Right ventricle myocardium inferior (tissue), 1 donor: ENCODE measurements around the gene CCR4. TPM values are rescaled to one million over a fixed set of nuclear protein-coding genes. Genes with fewer than 3 reads are reported as not detected.
"Not testable (repeated sequence)": the region's sequence is repeated elsewhere in the genome, so short reads cannot be mapped to it uniquely, and the experiment has no call there.

Source experiments
- ATAC-seq: fragments of 200-7000 bp; cut with Tn5 transposase; one replicate; pipeline ENCODE4 v1.9.1; 2020; ENCODE audit warnings: mild to moderate bottlenecking, moderate library complexity
- DNase-seq: peaks from one replicate; pipeline ENCODE4 v3.0.0; 2021; ENCODE audit errors: missing footprints
- intact Hi-C: fragments of 100-400 bp; cut with DNase I; formaldehyde crosslinking; loops from one replicate; pipeline ENCODE4 v1.11.0; 2022
- total RNA-seq: library from RNA; stranded (reverse); fragmentation: NEBNext Ultra II Directional; extraction: Animal tissue kit (Norgen Biotek cat#: 25700); gene quantifications from one replicate; pipeline ENCODE4 v1.2.1, GENCODE V29; 2021
- donor health status: DM: no; HTN: yes; CAD: no; lungs with severe emphysema.

The CCR4 gene
- total RNA-seq, 1 donor from 2014 or later = 0.08 TPM

DNA sequence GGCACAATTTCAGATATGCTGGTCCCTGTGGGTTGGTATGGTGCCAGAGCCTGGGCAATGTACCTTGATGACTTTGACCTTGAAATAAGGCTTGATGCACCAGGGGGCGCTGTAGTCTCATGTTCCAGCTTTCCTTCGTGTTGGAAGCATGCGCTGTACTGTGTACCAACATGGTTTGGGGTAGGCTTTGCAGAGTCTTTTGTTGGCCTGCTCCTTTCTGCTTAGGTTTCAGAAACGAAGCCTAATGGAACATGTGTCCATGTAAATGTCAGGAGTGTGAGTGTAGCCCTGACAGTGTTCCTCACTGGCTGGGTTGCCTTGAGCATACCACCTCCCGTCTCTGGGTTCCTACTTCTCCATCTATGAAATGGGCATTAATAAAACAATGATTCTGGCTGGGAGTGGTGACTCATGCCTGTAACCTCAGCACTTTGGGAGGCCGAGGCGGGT is 3.6 kb upstream of the CCR4 start:
- peak; percentile 76 for ATAC-seq
- intact Hi-C loops = loop anchor here (5.0 kb wide), 2 partner anchors 124 to 424 kb away; no protein-coding TSS in a partner anchor

DNA sequence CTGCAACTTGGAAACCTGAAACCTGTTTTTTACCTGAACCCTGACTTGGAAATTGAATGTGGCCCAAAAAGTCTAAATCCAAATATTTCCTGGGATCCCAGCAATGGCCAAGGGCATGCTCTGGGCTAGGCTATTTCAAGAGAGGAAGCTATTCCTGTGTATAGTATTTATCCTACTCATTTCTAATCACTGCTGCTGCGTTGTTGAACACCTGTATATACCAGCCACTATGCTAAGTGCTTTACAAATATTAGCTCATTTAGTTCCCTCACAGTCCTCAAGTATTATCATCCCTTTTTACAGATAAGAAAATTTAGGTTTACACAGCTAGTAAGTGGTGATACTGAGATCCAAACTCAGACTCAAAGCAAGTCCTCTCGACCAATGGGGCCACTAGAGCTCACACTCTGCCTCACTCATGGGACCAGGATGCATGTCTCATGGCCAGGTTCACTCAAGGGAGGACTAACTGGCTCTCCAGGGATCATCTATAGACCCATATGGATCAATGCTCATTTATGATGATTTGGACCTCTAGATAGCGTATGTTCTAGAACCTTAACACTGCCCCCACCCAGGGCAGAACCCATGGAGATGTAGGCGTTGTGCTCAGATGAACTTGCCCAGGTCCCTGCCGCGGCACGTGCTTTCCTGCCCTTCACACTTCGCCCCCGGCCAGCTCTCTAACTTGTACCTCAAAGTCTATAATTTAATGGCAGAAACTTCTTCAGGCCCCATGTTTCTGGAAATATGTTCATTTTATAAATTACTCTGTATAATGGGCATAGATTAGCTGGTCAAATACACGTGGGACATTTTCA is 2.6 kb upstream of the CCR4 start:
- ATAC-seq (no peak), DNase-seq (no peak)
- intact Hi-C loops = loop anchor here (5.0 kb wide), 2 partner anchors 123 to 423 kb away; no protein-coding TSS in a partner anchor

More for the DNA sequence above, 3.6 kb upstream of the CCR4 start:
- peak; percentile 85 for DNase-seq

DNA sequence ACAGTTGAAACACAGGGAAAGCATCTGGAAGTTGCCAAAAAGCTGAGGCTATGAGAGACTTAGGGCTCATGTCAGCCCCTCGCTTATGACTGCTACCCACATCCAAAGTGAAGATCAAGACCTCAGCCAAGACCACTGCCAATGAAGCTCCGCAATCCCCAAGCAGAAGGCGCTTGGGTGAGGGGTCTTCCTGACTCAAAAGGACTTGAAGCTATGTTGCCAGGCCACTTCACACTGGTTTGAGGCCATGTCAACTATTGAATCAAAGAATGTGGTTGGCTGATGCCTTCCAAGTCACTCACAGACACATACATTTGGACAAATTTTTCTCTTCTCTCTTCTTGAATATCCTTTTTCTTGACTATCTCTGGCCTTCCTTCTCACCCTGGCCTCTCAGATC is 928 bp upstream of the CCR4 start:
- ATAC-seq (no peak), DNase-seq (no peak)
- intact Hi-C loops = no loop called here

DNA sequence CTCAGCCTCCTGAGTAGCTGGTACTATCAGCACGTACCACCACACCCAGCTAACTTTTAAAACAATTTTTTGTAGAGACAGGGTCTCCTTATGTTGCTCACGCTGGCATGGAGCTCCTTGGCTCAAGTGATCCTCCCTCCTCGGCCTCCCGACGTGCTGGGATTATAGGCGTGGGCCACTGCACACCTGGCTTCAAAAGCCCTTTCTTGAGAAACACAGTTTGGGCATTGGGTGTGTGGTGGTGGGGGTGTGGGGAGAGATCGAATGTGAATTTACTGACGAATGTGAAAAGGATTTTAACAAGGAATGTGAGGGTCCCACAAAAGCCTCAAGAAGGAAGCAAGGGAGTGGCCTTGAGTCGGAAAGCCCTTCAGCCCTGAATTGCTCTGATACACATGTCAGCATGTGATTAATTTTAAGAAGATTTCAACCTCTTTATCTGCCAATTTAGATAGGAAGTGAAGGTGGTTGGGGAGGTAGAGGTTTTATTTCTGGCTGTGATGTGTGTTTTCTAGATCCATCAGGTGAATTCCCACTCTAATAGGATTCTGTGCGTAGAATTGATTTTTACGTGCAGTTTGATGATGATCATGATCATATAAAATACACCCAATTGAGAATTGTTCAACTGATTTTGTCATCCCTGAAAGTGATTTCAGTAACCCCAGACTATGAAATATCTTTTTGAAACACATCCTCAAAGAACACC is 1.1 kb downstream of the CCR4 start:
- DNase-seq = no peak
- intact Hi-C loops = no loop called here
- no peak for ATAC-seq

DNA sequence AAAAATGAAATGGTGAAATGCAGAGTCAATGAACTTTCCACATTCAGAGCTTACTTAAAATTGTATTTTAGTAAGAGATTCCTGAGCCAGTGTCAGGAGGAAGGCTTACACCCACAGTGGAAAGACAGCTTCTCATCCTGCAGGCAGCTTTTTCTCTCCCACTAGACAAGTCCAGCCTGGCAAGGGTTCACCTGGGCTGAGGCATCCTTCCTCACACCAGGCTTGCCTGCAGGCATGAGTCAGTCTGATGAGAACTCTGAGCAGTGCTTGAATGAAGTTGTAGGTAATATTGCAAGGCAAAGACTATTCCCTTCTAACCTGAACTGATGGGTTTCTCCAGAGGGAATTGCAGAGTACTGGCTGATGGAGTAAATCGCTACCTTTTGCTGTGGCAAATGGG is 3.1 kb downstream of the CCR4 start:
- intact Hi-C loops = no loop called here
- ATAC-seq (no peak), DNase-seq (no peak)

DNA sequence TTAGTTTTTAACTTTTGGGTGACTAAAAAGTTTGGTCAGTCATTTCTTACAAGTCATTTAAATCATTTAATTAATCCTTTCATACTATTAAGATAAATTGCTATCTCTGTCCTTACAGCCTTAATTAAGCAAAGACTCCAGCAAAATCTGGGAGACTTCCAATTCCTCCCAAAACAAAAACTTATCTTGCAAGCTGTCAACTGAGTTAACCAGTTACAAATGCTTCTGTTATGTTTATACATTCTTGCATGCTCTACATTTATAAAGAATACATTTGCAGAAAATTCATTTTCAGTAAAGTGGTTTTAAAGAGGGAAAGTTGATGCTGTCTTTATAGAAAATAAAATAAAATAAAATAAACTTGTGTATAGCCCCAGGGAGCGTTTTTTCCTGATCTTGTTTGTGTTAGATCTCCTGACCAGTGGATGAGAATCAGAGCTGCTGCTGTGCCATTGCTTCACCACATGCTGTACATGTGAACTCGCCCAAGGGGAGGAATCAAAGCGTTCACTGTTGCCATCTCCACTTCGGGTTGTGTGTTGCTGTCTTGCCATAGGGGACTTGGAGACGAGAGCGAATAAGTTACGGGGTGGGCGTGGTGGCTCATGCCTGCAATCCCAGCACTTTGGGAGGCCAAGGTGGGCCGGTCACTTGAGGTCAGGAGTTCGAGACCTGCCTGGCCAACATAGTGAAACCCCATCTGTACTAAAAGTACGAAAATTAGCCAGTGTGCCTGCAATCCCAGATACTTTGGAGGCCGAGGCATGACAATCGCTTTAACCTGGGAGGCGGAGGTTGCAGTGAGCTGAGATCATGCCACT is 5.5 kb downstream of the CCR4 start:
- intact Hi-C loops = no loop called here
- ATAC-seq (no peak), DNase-seq (no peak)

DNA sequence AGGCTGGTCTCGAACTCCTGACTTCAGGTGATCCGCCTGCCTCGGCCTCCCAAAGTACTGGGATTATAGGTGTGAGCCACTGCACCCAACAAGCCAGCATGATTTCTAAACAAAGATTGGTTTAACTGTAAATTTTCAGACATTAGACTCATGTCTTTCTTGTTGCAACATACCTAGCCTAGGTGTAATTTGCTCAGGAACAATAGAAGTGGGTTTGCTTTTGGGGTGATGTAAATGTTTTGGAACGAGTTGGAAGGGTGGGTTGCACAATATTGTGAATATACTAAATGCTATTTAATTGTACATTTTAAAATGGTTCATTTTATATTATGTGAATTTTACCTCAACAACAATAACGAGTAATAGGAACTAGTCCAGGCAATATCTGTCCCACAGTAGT is 7.1 kb downstream of the CCR4 start:
- intact Hi-C loops = no loop called here

DNA sequence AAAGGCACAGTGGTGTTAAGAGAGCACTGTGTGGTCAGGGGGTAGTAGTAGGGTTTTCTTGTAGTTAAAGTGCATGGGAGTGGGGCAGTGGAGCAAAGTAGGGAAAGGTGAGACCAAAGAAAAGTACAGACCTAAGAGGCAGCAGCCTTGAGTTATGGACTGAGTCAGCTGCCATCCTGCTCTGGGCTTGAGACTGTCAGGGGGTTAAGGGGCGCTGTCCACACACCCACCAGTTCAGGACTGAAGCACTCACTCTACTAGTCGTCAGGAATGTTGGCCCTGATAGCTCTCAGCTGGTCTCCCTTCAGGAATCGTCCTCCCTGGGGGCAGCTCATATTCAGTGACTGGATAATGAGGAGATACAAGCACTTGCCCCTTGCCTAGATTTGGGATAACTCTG is 7.9 kb downstream of the CCR4 start:
- intact Hi-C loops = no loop called here
- ATAC-seq (no peak), DNase-seq (no peak)

More for the DNA sequence above, 7.1 kb downstream of the CCR4 start:
- no peak for ATAC-seq
- no peak for DNase-seq

DNA sequence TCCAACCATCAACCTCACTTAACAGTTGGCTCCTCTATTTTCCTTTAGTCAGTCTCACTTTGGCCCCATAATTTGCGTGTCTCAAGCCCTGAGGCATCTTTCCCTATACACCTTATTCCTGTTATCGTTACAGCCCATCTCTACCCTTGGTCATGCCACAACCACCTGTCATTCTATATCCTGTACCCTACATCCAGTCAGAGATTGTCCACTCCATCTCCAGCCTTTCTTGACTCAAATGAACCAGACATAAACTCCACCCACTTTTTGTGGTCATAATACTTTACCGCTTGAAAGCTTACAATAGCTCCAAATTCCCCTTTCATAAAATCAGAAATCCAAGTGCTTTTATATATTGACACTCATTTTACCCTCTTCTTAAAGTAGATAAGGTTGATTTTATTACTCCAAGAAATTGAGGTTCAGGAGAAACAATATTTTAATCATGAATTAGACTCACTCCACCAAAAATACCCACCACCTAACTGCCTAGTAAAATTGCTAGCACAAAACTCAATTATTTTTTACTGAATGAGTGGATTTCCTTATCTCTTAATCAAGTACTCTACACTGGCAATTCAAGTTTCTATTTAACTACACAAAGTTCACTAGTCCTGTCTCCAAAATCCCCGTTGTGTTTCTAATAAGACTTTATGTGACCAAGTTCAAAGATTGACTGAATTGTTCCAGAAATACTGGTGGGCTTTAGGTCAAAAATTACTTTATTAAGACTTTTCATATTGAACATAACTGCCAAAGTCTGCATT is 9.1 kb downstream of the CCR4 start:
- ATAC-seq (no peak), DNase-seq (no peak)
- intact Hi-C loops = no loop called here

DNA sequence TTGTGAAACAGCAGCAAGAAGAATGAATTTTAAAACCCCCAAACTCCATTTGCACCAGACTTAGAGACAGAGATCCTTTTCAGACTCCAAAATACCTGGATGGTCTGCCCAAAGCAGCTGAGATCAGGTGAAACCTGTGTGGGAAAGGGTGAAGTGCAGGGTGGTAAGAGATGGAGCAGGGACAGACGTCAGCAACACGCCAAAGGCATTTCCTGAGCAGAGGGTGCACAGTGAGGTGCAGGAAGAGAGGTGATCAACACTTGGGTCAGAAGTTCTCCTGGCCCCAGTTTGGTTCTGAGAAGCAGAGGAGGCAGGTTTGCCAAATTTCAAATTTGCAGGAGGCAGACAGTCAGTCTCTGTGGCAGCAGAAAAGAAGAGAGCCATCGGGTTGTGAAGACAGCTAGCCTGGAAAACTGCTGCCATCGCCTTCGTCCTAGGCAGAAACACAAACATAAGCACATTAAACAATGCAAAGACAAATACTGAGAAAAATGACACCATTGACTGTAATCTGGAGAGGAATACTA is 9.8 kb downstream of the CCR4 start:
- intact Hi-C loops = no loop called here
- DNase-seq (no peak), ATAC-seq (no peak)

DNA sequence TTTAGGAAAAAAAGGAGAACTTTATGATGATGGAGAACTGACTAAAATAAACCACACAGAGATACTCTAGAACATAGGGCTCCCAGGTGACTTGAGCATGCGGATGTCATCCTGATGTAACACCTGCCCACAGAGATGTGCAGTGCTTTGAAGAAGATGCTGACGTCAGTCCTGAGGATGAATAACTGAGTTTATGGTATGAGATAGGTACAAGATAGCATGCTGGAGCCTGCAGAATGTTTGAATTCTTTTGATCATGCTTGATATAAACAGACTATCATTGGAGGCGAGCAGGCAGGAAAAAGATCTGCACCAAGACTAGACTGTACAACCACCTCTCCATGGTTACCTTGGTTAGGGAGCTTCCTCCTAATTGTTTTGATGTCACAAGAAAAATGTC is 12.4 kb downstream of the CCR4 start:
- intact Hi-C loops = no loop called here
- no peak for ATAC-seq
- DNase-seq = no peak

DNA sequence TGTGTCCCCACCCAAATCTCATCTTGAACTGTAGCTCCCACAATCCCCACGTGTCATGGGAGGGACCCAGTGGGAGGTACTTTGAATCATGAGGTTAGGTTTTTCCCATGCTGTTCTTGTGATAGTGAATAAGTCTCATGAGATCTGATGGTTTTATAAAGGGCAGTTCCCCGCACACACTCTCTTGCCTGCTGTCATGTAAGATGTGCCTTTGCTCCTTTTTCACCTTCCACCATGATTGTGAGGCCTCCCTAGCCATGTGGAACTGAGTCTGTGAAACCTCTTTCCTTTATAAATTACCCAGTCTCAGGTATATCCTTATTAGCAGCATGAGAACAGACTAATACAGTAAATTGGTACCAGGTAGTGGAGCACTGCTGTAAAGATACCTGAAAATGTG is 13.3 kb downstream of the CCR4 start:
- intact Hi-C loops, DNase-seq, ATAC-seq: not testable (repeated sequence)

DNA sequence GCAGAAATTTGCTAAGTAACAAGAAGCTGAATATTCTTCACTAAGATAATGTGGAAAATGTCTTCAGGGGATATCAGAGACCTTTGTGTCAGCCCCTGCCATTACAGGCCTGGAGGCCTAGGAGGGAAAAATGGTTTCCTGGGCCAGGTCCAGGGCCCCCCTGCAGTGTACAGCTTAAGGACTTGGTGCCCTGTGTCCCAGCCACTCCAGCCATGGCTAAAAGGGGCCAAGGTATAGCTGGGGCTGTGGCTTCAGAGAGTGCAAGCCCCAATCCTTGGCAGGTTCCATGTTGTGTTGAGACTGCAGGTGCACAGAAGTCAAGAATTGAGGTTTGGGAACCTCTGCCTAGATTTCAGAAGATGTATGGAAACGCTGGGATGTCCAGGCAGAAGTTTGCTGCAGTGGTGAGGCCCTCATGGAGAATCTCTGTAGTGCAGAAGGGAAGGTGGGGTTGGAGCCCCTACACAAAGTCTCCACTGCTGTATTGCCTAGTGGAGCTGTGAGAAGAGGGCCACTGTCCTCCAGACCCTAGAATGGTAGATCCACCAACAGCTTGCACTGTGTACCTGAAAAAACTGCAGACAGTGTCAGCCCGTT is 14.3 kb downstream of the CCR4 start:
- intact Hi-C loops, DNase-seq, ATAC-seq: not testable (repeated sequence)

DNA sequence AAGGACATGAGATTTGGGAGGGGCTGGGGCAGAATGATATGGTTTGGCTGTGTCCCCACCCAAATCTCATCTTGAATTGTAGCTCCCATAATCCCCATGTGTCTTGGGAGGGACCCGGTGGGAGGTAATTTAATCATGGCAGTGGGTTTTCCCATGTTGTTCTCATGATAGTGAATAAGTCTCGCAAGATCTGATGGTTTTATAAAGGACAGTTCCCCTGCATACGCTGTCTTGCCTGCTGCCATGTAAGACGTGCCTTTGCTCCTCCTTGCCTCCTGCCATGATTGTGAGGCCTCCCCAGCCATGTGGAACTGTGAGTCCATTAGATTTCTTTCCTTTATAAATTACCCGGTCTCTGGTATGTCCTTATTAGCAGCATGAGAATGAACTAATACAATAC is 15.2 kb downstream of the CCR4 start:
- intact Hi-C loops, ATAC-seq, DNase-seq: not testable (repeated sequence)

DNA sequence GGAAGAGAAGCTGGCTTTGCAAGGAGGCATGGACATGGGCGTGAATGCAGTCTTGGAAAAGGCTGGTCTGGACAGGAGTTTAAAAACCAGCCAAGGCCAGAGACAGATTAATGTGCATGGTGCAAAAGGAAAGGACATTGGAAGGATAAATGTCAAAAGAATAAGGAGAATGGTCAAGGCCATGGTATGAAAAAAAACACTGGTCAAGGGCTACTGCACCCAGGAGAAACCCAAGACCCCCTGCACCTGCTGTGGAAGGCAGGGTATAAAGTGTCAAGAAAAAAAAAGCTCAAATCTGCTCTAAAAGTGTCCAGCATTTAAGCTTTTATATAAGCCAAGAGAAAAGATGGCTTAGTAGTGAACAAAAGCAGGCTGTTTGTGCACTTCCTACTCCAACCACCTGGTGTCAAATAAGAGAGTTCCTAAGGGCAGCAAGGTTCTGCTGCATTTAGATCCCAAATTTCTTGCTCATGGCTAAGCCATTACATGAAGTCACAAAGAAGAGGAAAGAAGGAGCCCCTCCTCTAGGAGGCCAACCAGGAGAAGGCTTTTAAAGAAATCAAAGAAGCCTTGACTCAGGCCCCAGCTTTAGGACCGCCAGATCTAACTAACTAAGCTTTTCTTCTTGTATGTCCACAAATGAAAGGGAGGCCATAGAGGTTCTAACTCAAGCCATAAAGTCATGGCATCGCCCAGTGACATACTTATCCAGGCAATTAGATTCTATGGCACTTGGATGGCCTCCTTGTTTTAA is 16.9 kb downstream of the CCR4 start:
- intact Hi-C loops = no loop called here
- ATAC-seq = no peak
- DNase-seq = no peak

DNA sequence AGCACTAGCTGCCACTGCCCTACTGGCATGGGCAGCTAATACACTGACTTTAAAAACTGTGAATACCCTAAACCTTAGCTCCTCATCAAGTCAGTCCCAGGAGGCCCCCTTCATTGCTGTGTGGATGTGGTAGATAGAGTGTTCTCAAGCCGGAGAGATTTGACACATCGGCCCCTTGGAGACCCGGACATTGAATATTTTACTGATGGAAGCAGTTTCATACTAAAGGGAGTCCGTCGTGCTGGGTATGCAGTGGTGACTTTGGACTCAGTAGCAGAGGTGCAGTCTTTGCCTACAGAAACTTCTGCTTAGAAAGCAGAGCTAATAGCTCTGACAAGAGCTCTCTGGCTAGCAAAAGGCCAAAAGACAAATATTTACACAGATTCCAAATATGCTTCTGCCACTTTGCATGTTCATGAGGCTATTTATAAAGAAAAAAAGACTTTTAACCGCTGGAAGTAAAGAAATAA is 17.5 kb downstream of the CCR4 start:
- ATAC-seq (no peak), DNase-seq (no peak)
- intact Hi-C loops = no loop called here

DNA sequence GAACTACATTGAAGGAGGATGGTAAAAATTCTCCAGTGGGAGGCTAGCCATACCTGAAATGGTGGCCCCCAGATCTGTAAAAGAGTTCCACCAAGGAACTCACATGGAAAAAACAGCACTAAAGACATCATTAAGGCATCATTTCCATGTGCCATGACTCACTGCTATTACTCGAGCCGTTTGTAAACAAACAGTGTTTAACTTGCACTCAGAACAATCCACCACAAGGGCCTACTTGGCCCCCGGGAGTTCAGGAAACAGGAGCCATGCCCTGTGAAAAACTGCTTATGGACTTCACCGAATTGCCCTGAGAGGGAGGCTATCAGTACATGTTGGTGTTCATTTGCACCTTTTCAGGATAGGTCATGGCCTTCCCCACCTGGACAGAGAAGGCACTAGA is 18.2 kb downstream of the CCR4 start:
- DNase-seq (no peak), ATAC-seq (no peak)
- intact Hi-C loops = no loop called here
